GM18505 (cell line): Measurements from ENCODE around the gene SERGEF.

ENCODE experiments used
- ATAC-seq: cut with Tn5 transposase; IDR thresholded peaks from one replicate; pipeline ENCODE4 v1.9.1; 2021; ENCODE audit not compliant: unreplicated experiment
- POLR2A ChIP-seq: IDR thresholded peaks from 4 replicates; pipeline ENCODE4 v1.6.1; 2011; ENCODE audit warnings: borderline replicate concordance; ENCODE audit not compliant: insufficient read depth, insufficient read length; ENCODE audit errors: extremely low read depth

Gene SERGEF

GRCh38 chr11:17986007-17986710 is 26.7 kb downstream of the SERGEF start:
- ATAC-seq = no peak
- TF ChIP-seq POLR2A = no peak

GRCh38 chr11:17985517-17985916 is 27.3 kb downstream of the SERGEF start:
- no peak for ATAC-seq
- TF ChIP-seq POLR2A = no peak

- no peak for ATAC-seq
- no peak for TF ChIP-seq POLR2A
These were observed 29.3 kb downstream of the SERGEF start for GRCh38 chr11:17983569-17983968.

- no peak for TF ChIP-seq POLR2A
- ATAC-seq = no peak
These were observed 33.0 kb downstream of the SERGEF start for GRCh38 chr11:17979770-17980371.

- no peak for TF ChIP-seq POLR2A
- no peak for ATAC-seq
These were observed 34.1 kb downstream of the SERGEF start for GRCh38 chr11:17978553-17979287.

GRCh38 chr11:17976651-17977050 is 36.2 kb downstream of the SERGEF start:
- ATAC-seq = no peak
- TF ChIP-seq POLR2A = no peak

GRCh38 chr11:17974246-17974645 is 38.6 kb downstream of the SERGEF start:
- no peak for TF ChIP-seq POLR2A
- ATAC-seq = no peak

- no peak for TF ChIP-seq POLR2A
- ATAC-seq = no peak
These were observed 39.9 kb downstream of the SERGEF start for GRCh38 chr11:17972987-17973386.

GRCh38 chr11:17968206-17968605 is 44.6 kb downstream of the SERGEF start:
- TF ChIP-seq POLR2A = no peak
- ATAC-seq = no peak

GRCh38 chr11:17967661-17968060 is 45.2 kb downstream of the SERGEF start:
- no peak for ATAC-seq
- no peak for TF ChIP-seq POLR2A

GRCh38 chr11:17960091-17960490 is 52.8 kb downstream of the SERGEF start:
- no peak for ATAC-seq
- no peak for TF ChIP-seq POLR2A

GRCh38 chr11:17958446-17958845 is 54.4 kb downstream of the SERGEF start:
- no peak for TF ChIP-seq POLR2A
- no peak for ATAC-seq

- TF ChIP-seq POLR2A = no peak
- no peak for ATAC-seq
These were observed 58.2 kb downstream of the SERGEF start for GRCh38 chr11:17954395-17955252.
